ENCODE measurements around the gene PTPN22. TPM values are rescaled to one million over a fixed set of nuclear protein-coding genes. Genes with fewer than 3 reads are reported as not detected.

PTPN22 gene
- total RNA-seq, 6 experiments from 2014 or later, result 0.48 to 1.6 (median 1.2) TPM

GRCh38 chr1:113792986-113793385, 78.5 kb downstream of the PTPN22 start:
- WGBS (ENCODE audit: insufficient coverage, low coverage, low lambda C conversion rate, missing lambda C conversion rate), result 90% methylated on average over 1 of the region's 1 CpG
- TF ChIP-seq CTCF (IDR thresholded peaks at IDR 0.05), result no peak
- TF ChIP-seq POLR2A (IDR thresholded peaks at IDR 0.05), result no peak
- ATAC-seq, result peak in 1 of 4 donors; percentile 43

GRCh38 chr1:113792471-113792870, 79.0 kb downstream of the PTPN22 start:
- Histone ChIP-seq H3K9me3 (no peaks in the 10 kb centered on the region), H3K36me3 (peaks cover 0 to 10% (median 5%) of the 10 kb centered on the region in 4 donors), H3K27ac (no peak overlapping the region), H3K27me3 (no peaks in the 10 kb centered on the region), H3K4me1 (peaks cover 0 to 6% (median 0%) of the 10 kb centered on the region in 4 donors), H3K4me3 (no peak overlapping the region)
- 81% methylated on average over 5 of the region's 5 CpGs for WGBS (ENCODE audit: insufficient coverage, low coverage, low lambda C conversion rate, missing lambda C conversion rate)
- ATAC-seq, result no peak
- TF ChIP-seq CTCF (IDR thresholded peaks at IDR 0.05), result no peak
- TF ChIP-seq POLR2A (IDR thresholded peaks at IDR 0.05), result no peak
- intact Hi-C loops (cut with DNase I), result no loop called here
- no peak for DNase-seq

More at GRCh38 chr1:113792986-113793385, 78.5 kb downstream of the PTPN22 start:
- H3K27ac ChIP-seq, result no peak overlapping the region
- H3K4me3 ChIP-seq, result no peak overlapping the region
- DNase-seq, result no peak
- H3K36me3 ChIP-seq, result peaks cover 0 to 15% (median 5%) of the 10 kb centered on the region in 4 donors
- H3K4me1 ChIP-seq, result peaks cover 0 to 6% (median 0%) of the 10 kb centered on the region in 4 donors
- intact Hi-C loops (cut with DNase I), result no loop called here
- no peaks in the 10 kb centered on the region for H3K27me3 ChIP-seq
- no peaks in the 10 kb centered on the region for H3K9me3 ChIP-seq

- H3K36me3 ChIP-seq, result no peaks in the 10 kb centered on the region
- H3K27ac ChIP-seq, result no peak overlapping the region
- TF ChIP-seq POLR2A (IDR thresholded peaks at IDR 0.05), result no peak
- TF ChIP-seq CTCF (IDR thresholded peaks at IDR 0.05), result no peak
- no peak for DNase-seq
- peaks cover 0 to 9% (median 0%) of the 10 kb centered on the region in 4 donors for H3K4me1 ChIP-seq
- 80% methylated on average over 3 of the region's 3 CpGs for WGBS (ENCODE audit: insufficient coverage, low coverage, low lambda C conversion rate, missing lambda C conversion rate)
- no peak overlapping the region for H3K4me3 ChIP-seq
- ATAC-seq, result peak in 1 of 4 donors; percentile 12
- intact Hi-C loops (cut with DNase I), result no loop called here
- no peaks in the 10 kb centered on the region for H3K9me3 ChIP-seq
- H3K27me3 ChIP-seq, result no peaks in the 10 kb centered on the region
Observed at GRCh38 chr1:113788802-113789201, 82.7 kb downstream of the PTPN22 start.

DNA sequence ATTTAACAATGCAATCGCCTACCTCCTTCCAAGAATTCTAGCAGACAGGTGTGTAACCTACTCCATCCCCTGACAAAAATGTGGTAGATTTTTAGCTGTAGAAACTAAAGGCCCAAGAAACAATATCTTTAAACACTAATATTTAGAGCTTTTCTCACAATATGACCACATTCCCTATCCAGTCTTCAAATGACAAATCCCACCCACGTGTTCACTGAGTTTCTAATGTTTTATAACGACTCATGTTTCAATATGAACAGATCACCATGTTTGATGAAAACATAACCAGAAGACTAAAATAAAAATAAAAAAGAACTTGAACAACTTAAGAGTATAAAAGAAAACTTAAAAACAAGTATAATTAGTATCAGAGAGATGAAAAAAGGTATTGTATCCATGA, 83.8 kb downstream of the PTPN22 start:
- H3K4me3 ChIP-seq, result no peak overlapping the region
- TF ChIP-seq CTCF (IDR thresholded peaks at IDR 0.05), result no peak
- no peak for TF ChIP-seq POLR2A (IDR thresholded peaks at IDR 0.05)
- 78% methylated on average over 3 of the region's 3 CpGs for WGBS (ENCODE audit: insufficient coverage, low coverage, low lambda C conversion rate, missing lambda C conversion rate)
- H3K4me1 ChIP-seq, result peaks cover 0 to 15% (median 0%) of the 10 kb centered on the region in 4 donors
- no peak overlapping the region for H3K27ac ChIP-seq
- ATAC-seq, result no peak
- DNase-seq, result no peak
- H3K36me3 ChIP-seq, result no peaks in the 10 kb centered on the region
- no peaks in the 10 kb centered on the region for H3K27me3 ChIP-seq
- intact Hi-C loops (cut with DNase I), result no loop called here
- H3K9me3 ChIP-seq, result no peaks in the 10 kb centered on the region

DNA sequence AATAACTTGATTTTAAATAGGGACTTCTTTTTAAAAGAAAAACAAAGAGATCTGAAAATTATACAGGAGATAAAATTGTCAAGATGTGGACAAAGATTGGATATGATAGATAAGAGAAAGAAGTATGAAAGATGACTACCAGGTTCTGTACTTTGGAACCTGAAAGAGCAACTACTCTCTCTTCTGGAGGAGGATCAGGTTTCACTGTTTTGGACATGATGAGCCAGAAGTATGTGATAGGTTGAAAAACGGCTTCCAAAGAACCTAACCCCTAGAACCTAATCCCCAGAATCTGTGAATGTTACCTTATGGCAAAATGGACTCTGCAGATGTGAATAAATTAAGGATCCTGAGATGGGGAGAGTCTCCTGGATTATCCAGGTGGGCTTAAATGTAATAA, 85.4 kb downstream of the PTPN22 start:
- ATAC-seq (peak; percentile 72 to 87 (median 82)), DNase-seq (no peak)
- Histone ChIP-seq H3K9me3 (no peaks in the 10 kb centered on the region), H3K4me3 (no peak overlapping the region), H3K27ac (peak overlapping the region in 1 of 3 donors; percentile 1), H3K4me1 (peaks cover 0 to 15% (median 0%) of the 10 kb centered on the region in 4 donors), H3K27me3 (no peaks in the 10 kb centered on the region), H3K36me3 (no peaks in the 10 kb centered on the region)
- intact Hi-C loops (cut with DNase I), result no loop called here
- TF ChIP-seq POLR2A (IDR thresholded peaks at IDR 0.05), result no peak
- no peak for TF ChIP-seq CTCF (IDR thresholded peaks at IDR 0.05)
- WGBS (ENCODE audit: insufficient coverage, low coverage, low lambda C conversion rate, missing lambda C conversion rate), result 27% methylated on average over 1 of the region's 1 CpG
